Glutamatergic neuron (in vitro differentiated cells): ENCODE data around the gene ZNF562. TPM values are rescaled to one million over a fixed set of nuclear protein-coding genes. Genes with fewer than 3 reads are reported as not detected.

Source experiments
- DNase-seq: peaks from one replicate; pipeline ENCODE4 v3.0.0; 2022
- H3K27ac Mint-ChIP-seq: one replicate; pipeline ENCODE4 v1.8.0; 2020; ENCODE audit warnings: mild to moderate bottlenecking, mixed read lengths, inconsistent platforms; ENCODE audit not compliant: unreplicated experiment
- H3K27me3 Mint-ChIP-seq: one replicate; pipeline ENCODE4 v1.8.0; 2020; ENCODE audit warnings: mild to moderate bottlenecking, moderate library complexity, mixed read lengths, inconsistent platforms; ENCODE audit not compliant: unreplicated experiment
- H3K36me3 Mint-ChIP-seq: one replicate; pipeline ENCODE4 v1.8.0; 2020; ENCODE audit warnings: mild to moderate bottlenecking, mixed read lengths, inconsistent platforms; ENCODE audit not compliant: unreplicated experiment
- H3K4me1 Mint-ChIP-seq: one replicate; pipeline ENCODE4 v1.8.0; 2020; ENCODE audit warnings: mild to moderate bottlenecking, low read depth, mixed read lengths, inconsistent platforms; ENCODE audit not compliant: unreplicated experiment
- H3K4me3 Mint-ChIP-seq: one replicate; pipeline ENCODE4 v1.8.0; 2020; ENCODE audit warnings: mild to moderate bottlenecking, mixed read lengths, inconsistent platforms; ENCODE audit not compliant: unreplicated experiment
- H3K9me3 Mint-ChIP-seq: one replicate; pipeline ENCODE4 v1.8.0; 2020; ENCODE audit warnings: mild to moderate bottlenecking, moderate library complexity, mixed read lengths, inconsistent platforms; ENCODE audit not compliant: unreplicated experiment
- CTCF ChIP-seq: fragments of 200-600 bp; sonication (generic); IDR thresholded peaks from one replicate; pipeline ENCODE4 v1.5.0; 2021; ENCODE audit not compliant: partially characterized antibody, unreplicated experiment
- total RNA-seq: library from RNA; stranded (reverse); fragmentation: NEBNext Ultra II Directional; extraction: Animal tissue kit (Norgen Biotek cat#: 25700); gene quantifications from one replicate; pipeline ENCODE4 v1.2.1, GENCODE V29; 2021; ENCODE audit not compliant: unreplicated experiment

Gene ZNF562
- total RNA-seq, 1 donor from 2014 or later: 71.4 TPM

DNA sequence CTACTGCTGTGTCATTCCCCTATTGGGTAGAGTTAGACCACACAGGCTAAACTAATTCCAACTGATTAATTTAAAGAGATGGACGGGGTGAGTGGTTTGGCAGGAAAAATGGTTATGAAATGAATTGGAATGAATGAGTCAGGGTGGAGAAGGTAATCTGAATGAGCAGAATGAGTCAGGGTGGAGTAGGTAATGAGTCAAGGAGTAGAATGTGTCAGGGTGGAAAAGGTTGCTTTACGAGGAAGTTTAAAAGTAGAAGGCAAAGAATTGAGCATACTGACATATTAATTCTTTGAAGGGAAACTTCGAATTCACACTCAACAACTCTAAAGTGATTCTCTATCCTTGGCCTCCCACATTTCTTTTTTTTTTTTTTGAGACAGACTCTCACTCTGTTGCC is 77.9 kb downstream of the ZNF562 start:
- Mint-ChIP-seq H3K4me1 (no peaks in the 10 kb centered on the region), H3K36me3 (no peaks in the 10 kb centered on the region), H3K4me3 (no peak overlapping the region), H3K9me3 (peaks cover 7% of the 10 kb centered on the region), H3K27me3 (peaks cover 2% of the 10 kb centered on the region), H3K27ac (no peak overlapping the region)
- no peak for TF ChIP-seq CTCF
- no peak for DNase-seq

Other genes starting within 250 kb of the ZNF562 start
- gene ZNF266, start 239.5 kb downstream of the ZNF562 start, total RNA-seq: 49.0 TPM
- gene ZNF560, start 176.5 kb downstream of the ZNF562 start, total RNA-seq: not detected
- 24.5 TPM for gene ZNF426, start 136.5 kb downstream of the ZNF562 start, total RNA-seq
- 50.0 TPM for gene ZNF121, start 90.6 kb downstream of the ZNF562 start, total RNA-seq
- 71.8 TPM for gene ZNF561, start 53.9 kb downstream of the ZNF562 start, total RNA-seq
- 19.0 TPM for gene ZNF846, start 93.6 kb upstream of the ZNF562 start, total RNA-seq
- 43.0 TPM for gene FBXL12, start 144.0 kb upstream of the ZNF562 start, total RNA-seq
- 324 TPM for gene UBL5, start 152.8 kb upstream of the ZNF562 start, total RNA-seq
- gene PIN1, start 160.2 kb upstream of the ZNF562 start, total RNA-seq: 110 TPM